Measurements from ENCODE around the gene DYNLT2B.

GRCh38 chr3:196274585-196274984, 43.5 kb downstream of the DYNLT2B start:
- TF ChIP-seq CTCF (IDR thresholded peaks at IDR 0.05; ENCODE audit: low read length): no peak
- TF ChIP-seq EZH2 (optimal IDR thresholded peaks at IDR 0.05; ENCODE audit: low read depth, low read length): no peak
- TF ChIP-seq EZH2phosphoT487 (IDR thresholded peaks at IDR 0.05; ENCODE audit: low read length): no peak

All from MM.1S (cell line).